KG1 (cell line): ENCODE results near the gene RFX5.
A peak's percentile ranks its signal among the peaks of the same experiment; 100 is the strongest.
"Not testable (repeated sequence)": the region's sequence is repeated elsewhere in the genome, so short reads cannot be mapped to it uniquely, and the experiment has no call there.

ENCODE experiments used
- DNase-seq: peaks from one replicate; lab custom pipeline; 2025; lab: John Stamatoyannopoulos, UW

RFX5 gene

GRCh38 chr1:151362308-151363155 is 15.5 kb upstream of the RFX5 start:
- DNase-seq: no peak

DNA sequence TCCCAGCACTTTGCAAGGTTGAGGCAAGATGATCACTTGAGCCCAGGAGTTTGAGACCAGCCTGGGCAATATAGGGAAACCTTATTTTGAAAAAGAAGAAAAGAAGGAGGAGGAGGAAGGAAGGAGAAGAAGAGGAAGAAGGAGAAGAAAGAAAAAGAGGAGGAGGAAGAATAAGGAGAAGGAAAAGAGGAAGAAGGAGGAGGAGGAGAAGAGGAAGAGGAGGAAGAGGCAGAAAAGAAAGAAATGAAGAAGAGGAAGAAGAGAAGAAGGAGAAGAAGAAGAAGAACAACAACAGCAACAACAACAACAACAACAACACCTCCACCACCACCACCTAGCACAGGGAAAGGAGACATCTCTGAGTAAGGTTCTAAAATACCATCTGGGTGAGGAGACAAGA is 14.8 kb upstream of the RFX5 start:
- no peak for DNase-seq

GRCh38 chr1:151356696-151357095 is 9.6 kb upstream of the RFX5 start:
- DNase-seq: no peak

DNA sequence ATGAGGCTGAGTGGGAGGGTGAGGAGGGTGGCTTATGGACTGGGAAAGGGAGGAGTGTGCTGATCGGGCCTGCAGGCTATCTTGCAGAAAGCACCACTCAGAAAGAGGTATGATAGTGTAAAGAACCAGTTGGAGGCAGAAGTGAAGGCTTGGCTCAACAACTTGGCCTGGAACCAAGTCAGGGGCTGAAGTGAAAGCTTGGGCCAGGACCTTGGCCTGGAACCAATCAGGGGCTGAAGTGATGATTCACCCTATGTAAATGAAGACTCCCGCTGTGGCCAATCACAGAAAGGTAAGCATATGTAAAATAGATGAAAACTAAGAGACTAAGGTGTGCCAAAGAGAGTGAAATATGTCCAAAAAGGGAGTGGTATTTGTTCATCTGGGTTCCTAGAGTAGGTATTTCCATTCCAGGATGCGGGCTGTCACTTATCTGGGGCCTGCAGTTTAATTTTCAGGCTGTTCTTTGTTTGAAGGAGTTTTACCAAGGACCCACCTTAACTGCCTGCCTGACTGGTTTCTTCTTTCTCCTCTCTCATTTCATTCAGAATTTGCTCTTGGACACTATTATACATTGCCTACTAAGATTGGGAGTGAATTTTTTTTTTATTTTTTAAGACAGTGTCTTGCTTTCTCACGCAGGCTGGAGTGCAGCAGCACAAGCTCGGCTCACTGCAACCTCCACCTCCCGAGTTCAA is 5.1 kb upstream of the RFX5 start:
- no peak for DNase-seq

- not testable (repeated sequence) for DNase-seq
Measured at GRCh38 chr1:151350323-151350722, 3.3 kb upstream of the RFX5 start.

GRCh38 chr1:151347523-151348246 is 633 bp upstream of the RFX5 start:
- no peak for DNase-seq

- no peak for DNase-seq
Measured at GRCh38 chr1:151346082-151346768, 827 bp downstream of the RFX5 start.

GRCh38 chr1:151344291-151344690 is 2.8 kb downstream of the RFX5 start:
- no peak for DNase-seq

- no peak for DNase-seq
Measured at GRCh38 chr1:151343587-151343986, 3.5 kb downstream of the RFX5 start.

- DNase-seq: no peak
Measured at GRCh38 chr1:151342569-151342968, 4.5 kb downstream of the RFX5 start.

DNA sequence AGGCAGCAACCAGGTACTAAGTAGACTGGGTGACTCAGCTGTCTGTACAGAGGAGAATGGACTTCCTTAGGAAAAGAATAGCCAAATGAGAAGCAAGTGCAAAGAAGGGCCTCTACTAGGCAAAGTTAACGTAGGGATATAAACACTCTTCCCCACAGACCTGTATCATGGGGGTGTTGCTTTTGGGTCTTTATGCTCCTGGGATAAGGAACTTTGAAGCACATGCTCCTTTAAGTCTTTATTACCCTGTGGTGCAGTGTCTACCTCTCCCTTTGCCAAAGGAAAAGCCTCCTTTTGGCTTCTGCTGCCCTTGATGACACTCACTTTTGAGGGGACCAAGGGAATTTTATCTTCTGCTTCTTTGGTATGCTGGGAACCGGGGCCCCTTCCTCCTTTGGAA is 5.0 kb downstream of the RFX5 start:
- DNase-seq: no peak

- DNase-seq: peak; percentile 38
Measured at GRCh38 chr1:151340870-151341754, 5.9 kb downstream of the RFX5 start.

DNA sequence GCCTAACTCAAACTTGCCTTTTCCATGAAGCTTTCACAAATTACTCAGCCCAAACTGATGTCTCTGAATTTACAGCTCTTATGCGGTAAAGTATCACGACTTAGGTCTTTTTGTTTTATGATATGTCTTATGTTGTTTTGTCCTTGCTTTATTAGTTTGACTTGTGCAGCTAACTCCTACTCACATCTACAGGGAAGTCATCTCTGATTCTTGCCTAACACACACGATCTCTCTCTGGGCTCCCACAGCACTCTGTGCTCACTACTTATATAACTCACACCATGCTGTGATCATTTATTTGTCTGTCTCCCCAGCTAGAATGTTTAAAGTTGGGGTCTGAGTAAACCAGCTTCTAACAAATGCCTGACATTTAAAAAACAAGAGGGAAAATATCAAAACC is 10.5 kb downstream of the RFX5 start:
- no peak for DNase-seq

- DNase-seq: no peak
Measured at GRCh38 chr1:151334822-151335221, 12.2 kb downstream of the RFX5 start.

GRCh38 chr1:151327903-151328674 is 19.0 kb downstream of the RFX5 start:
- no peak for DNase-seq

- peak; percentile 94 for DNase-seq
Measured at GRCh38 chr1:151327223-151327902, 19.7 kb downstream of the RFX5 start, which contains the start of gene PI4KB. Gene PI4KB (minus strand): TSS chr1:151327416. CDS start chr1:151316481, 10,935 bp downstream.

DNA sequence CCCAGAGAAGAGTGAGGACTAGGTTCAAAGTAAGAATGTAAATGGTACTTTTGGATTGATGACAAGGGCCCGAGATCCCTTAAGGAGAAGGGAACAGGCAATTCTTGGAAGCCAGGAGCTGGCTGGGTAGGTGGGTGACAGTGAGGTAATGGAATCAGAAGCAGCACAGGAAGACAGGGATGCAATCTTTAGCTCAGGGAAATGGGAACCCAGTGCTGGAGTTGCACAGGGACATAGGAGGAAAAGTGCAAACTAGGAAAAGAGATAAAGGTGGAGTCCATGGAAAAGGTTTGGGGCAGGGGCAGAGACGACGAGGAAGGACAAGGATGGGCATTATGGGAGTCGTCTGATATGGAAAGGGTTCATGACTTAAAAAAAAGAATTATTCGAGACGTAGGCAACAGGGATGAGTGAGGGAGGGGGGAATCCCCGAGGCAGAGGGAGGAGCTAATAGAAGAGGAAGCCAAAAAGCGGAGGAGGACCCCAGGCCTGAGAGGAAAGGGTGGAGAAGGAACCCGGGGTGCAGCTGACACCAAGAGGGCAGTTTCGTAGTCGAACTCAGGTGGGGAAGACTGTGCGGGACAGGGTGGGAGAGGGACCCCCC is 20.3 kb downstream of the RFX5 start:
- peak; percentile 38 for DNase-seq

GRCh38 chr1:151325646-151326429 is 21.2 kb downstream of the RFX5 start:
- no peak for DNase-seq
